HG03175 (cell line): ENCODE measurements around the gene FHIT.
"Not testable (repeated sequence)": the region's sequence is repeated elsewhere in the genome, so short reads cannot be mapped to it uniquely, and the experiment has no call there.

Experiments
- ATAC-seq: cut with Tn5 transposase; IDR thresholded peaks from one replicate; pipeline ENCODE4 v1.9.1; 2021; ENCODE audit warnings: mild to moderate bottlenecking, moderate library complexity; ENCODE audit not compliant: unreplicated experiment

Gene FHIT

GRCh38 chr3:61008153-61008997 is 242.9 kb downstream of the FHIT start:
- ATAC-seq, result no peak

GRCh38 chr3:61005591-61005990 is 245.7 kb downstream of the FHIT start:
- no peak for ATAC-seq

- no peak for ATAC-seq
Observed at GRCh38 chr3:60998858-60999257, 252.4 kb downstream of the FHIT start.

GRCh38 chr3:60992395-60992794 is 258.9 kb downstream of the FHIT start:
- ATAC-seq, result no peak

GRCh38 chr3:60990442-60990730 is 260.9 kb downstream of the FHIT start:
- no peak for ATAC-seq

GRCh38 chr3:60989626-60990441 is 261.4 kb downstream of the FHIT start:
- ATAC-seq, result no peak

- ATAC-seq, result not testable (repeated sequence)
Observed at GRCh38 chr3:60987191-60987590, 264.1 kb downstream of the FHIT start.

- ATAC-seq, result no peak
Observed at GRCh38 chr3:60986552-60986951, 264.7 kb downstream of the FHIT start.

GRCh38 chr3:60983906-60984305 is 267.3 kb downstream of the FHIT start:
- ATAC-seq, result no peak

GRCh38 chr3:60980342-60980692 is 270.9 kb downstream of the FHIT start:
- ATAC-seq, result no peak

GRCh38 chr3:60979461-60980341 is 271.6 kb downstream of the FHIT start:
- ATAC-seq, result no peak

- ATAC-seq, result no peak
Observed at GRCh38 chr3:60973321-60973720, 277.9 kb downstream of the FHIT start.

GRCh38 chr3:60972599-60972998 is 278.7 kb downstream of the FHIT start:
- no peak for ATAC-seq

GRCh38 chr3:60970850-60971249 is 280.4 kb downstream of the FHIT start:
- ATAC-seq, result no peak

GRCh38 chr3:60967141-60967540 is 284.1 kb downstream of the FHIT start:
- no peak for ATAC-seq

GRCh38 chr3:60957541-60957940 is 293.7 kb downstream of the FHIT start:
- ATAC-seq, result no peak

- ATAC-seq, result no peak
Observed at GRCh38 chr3:60956729-60957128, 294.5 kb downstream of the FHIT start.

- ATAC-seq, result no peak
Observed at GRCh38 chr3:60955034-60955433, 296.2 kb downstream of the FHIT start.

GRCh38 chr3:60954048-60954447 is 297.2 kb downstream of the FHIT start:
- ATAC-seq, result no peak

- no peak for ATAC-seq
Observed at GRCh38 chr3:60953351-60953750, 297.9 kb downstream of the FHIT start.

- no peak for ATAC-seq
Observed at GRCh38 chr3:60952055-60952454, 299.2 kb downstream of the FHIT start.
